ENCODE data around the gene SENP2.
"Not testable (repeated sequence)": the region's sequence is repeated elsewhere in the genome, so short reads cannot be mapped to it uniquely, and the experiment has no call there.

Gene SENP2

DNA sequence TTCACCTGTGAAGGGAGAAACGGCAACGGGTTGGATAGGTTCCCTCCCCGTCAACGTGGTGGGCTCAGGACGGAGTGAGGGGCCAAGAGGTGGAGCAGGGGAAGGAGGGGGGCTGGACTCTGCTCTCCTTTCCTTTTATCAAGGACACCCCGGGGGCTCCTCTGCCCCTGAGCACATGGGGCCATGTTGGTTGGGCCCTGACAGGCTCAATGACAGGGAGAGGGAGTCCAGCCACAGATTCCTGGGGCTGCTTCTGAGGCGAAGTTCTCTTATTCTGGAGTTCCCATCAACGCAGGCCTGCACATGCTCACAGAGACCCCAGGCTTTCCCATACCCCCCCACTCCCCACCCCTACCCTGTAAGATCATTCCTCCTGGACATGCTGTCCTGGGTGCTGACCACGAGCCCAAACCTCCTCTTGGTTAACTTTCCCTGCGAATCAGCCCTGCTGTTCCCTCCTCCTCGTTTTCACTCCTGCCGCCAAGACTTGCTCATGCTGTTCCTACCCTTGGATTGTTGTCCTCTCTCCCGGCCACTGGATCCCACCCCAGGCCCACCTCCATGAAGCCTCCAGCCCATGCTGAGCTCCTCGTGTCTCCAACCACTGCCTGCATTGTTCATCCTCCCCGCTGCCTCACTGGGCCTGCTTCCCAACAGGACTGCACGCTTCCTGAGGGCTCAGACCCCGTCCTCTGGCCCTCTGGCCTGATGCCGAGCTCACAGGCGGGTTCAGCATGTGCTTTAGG is 61.2 kb downstream of the SENP2 start:
- no peak for DNase-seq (ENCODE audit: low read depth, low spot score)

- DNase-seq (ENCODE audit: low read depth, low spot score): no peak
These were observed 61.8 kb downstream of the SENP2 start for GRCh38 chr3:185647880-185648210.

DNA sequence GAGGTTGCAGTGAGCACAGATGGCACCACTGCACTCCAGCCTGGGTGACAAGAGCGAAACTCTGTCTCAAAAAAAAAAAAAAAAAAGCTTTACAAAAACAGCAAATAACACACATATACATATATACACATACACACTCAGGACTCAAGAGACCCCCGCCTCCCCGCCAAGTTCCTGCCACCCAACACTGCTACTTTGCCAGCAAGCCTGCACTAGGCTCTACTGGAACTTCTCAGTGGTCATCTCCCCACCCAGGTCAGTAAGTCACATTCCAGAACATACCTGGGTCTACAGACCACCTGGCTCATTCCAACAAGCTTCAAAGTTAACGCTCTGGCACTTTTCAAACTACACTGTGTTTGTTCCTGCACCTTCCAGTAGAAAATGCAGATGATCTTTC is 62.3 kb downstream of the SENP2 start:
- no peak for DNase-seq (ENCODE audit: low read depth, low spot score)

DNA sequence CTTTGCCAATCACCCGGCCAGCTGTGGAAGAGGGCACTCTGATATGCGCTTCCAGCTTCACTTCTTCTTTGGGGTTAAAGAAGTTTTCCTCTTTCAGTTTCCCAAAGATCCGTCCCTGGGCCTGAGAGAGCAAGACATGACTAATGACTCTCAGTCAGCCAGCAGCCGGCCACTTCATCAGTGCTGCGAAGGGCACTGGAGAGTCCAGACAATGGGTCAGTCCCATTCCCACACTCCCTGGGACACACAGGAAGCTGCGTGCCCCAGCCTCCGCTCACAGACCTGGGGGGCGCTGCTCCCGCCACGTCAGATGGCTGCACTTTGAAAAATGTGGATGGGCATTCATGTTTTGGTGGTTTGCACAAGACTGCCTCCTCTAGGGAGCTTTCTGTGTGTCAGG is 63.3 kb downstream of the SENP2 start:
- no peak for DNase-seq (ENCODE audit: low read depth, low spot score)

DNA sequence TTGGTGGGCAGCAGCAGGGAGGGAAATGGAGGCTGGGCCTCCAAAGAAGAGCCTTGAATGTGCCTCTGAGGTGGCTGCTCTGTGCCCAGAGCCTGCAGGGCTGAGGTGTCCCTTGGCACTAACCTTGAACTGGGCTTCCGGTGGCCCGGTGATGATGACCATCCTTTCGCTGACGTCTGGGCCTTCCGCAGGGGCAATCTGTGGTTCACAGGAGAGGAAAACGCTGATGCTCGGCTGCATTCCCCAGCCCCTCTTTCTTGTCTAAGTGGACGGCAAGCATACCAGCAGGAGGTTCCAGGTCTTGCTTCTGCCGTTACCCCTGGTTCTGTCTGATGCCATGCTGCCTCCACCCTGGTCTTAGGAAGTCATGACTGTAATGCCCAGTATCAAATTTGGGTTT is 65.9 kb downstream of the SENP2 start:
- DNase-seq (ENCODE audit: low read depth, low spot score): no peak

DNA sequence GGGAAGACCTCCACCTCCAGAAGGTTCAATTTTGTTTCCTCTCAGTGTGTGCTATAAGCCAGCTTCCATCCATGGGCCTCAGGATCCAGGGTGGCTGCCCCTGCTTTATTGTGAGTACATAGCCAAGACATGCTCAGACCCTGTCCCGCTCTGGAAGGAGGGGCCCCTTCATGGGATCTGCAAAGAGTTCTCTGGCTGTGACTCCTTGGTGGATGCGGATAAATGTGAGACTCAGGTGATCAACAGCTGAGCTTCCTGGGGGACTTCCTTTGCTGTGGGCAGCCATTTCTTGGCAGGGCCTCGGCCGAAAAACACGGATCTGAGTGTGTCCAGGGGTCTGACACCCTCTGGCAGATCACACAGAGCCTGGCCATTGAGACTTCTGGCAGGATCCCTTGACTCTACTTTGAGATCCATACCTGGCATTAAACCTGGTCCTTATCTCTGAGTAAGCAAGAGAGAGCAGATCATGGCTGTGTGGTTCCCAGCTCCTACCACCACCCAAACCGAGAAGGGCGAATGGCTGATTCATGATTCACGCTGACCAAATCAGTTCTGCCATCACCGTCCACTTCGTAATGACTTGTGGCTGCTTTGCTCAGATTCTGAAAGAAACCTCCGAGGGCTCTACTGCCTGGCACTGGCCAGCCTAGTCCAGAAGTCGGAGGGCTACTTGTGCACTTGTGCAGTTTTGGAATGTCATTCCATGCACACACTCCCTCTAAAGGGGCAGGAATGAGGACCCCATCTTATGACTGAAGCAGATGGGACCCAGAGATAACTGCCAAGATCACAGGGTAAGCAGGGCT is 68.1 kb downstream of the SENP2 start:
- DNase-seq (ENCODE audit: low read depth, low spot score): no peak

DNA sequence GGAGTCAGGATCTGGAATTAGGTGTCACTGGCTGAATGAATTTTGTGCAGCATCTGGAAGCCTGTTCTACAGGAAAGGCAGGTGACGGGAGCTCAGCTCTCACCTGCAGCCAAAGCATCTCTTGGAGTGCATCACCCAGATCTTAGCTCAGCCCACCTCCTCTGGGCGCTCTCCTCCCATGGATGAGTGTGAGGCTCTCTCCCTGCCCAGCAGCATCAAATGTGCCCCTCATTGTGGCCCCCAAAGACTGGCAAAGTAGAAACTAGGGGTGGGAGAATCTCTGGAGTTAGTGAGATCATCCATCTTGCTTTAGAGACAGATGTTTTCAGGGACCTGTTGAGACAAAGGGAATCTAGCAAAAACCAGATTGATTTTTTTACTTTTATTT is 68.7 kb downstream of the SENP2 start:
- no peak for DNase-seq (ENCODE audit: low read depth, low spot score)

GRCh38 chr3:185655426-185656320 is 69.6 kb downstream of the SENP2 start:
- DNase-seq (ENCODE audit: low read depth, low spot score): no peak

- no peak for DNase-seq (ENCODE audit: low read depth, low spot score)
These were observed 70.3 kb downstream of the SENP2 start for GRCh38 chr3:185656321-185656840.

- no peak for DNase-seq (ENCODE audit: low read depth, low spot score)
These were observed 71.1 kb downstream of the SENP2 start for GRCh38 chr3:185657211-185657610.

DNA sequence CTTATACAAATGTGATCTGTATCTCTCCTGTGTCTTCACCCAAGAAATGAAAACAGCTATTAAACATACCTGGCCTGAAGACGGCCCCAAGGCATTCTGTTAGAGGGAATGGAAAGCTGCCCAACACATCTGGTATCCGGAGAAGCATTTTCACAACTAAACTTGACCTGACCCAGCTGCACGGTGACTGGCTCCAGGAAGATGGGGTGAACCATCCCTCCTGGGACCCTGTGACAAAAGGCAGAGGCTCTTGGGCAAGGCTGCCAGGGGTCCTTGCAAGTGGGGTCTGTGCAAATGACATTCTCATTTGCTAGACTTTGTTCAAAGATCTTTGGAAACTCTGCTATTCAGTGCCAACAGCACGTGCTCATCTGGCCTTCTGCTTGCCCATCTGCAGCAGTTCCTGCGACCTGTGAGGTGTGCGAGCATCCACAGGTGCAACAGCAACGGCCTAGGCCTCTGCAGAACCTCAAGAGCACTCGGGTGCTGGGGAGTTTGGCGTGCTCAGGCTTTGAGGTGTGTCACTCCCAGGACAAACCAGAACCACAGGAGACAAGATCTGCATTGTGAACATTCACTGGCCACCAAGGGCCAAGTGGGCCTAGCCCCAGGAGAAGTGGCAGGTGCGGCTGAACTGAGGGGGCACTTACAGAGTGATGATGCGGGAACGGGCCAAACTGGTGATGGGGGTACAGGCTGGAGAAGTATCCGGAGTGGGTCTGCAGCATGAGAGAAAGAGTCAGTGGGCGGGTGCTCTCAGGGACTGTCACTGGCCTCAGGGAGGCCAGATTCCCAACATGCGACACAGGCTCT is 71.8 kb downstream of the SENP2 start:
- no peak for DNase-seq (ENCODE audit: low read depth, low spot score)

GRCh38 chr3:185658504-185658912 is 72.4 kb downstream of the SENP2 start:
- no peak for DNase-seq (ENCODE audit: low read depth, low spot score)

GRCh38 chr3:185658943-185659342 is 72.8 kb downstream of the SENP2 start:
- no peak for DNase-seq (ENCODE audit: low read depth, low spot score)

GRCh38 chr3:185659942-185660921 is 74.1 kb downstream of the SENP2 start:
- DNase-seq (ENCODE audit: low read depth, low spot score): peak; percentile 48

DNA sequence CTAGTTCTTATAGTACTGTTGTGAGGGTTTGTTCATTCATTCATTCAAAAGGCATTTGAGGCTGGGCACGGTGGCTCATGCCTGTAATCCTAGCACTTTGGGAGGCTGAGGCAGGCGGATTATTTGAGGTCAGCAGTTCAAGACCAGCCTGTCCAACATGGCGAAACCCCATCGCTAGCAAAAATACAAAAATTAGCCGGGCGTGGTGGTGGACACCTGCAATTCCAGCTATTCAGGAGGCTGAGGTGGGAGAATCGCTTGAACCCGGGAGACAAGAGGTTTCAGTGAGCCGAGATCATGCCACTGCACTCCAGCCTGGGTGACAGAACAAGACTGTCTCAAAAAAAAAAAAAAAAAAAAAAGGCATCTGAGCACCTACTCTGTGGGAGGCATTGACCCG is 75.2 kb downstream of the SENP2 start:
- not testable (repeated sequence) for DNase-seq (ENCODE audit: low read depth, low spot score)

DNA sequence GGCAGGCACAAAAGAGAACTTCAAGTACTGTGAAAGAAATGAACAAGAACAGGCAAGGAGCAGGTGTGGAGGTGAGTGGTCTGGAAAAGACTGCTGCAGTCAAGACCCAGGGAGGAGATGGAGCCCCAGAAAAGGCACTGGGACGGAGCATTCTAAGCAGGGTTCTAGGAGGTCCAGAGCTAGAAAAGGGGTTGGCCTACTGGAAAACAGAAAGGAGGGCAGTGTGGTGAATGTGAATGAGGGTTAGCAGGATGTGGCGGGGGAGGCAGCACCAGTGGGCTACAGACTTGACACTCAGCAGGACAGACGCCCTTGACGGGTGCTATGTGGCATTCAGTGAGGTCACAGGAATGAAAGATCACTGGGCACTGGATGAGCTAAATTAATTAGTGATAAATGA is 75.7 kb downstream of the SENP2 start:
- no peak for DNase-seq (ENCODE audit: low read depth, low spot score)

DNA sequence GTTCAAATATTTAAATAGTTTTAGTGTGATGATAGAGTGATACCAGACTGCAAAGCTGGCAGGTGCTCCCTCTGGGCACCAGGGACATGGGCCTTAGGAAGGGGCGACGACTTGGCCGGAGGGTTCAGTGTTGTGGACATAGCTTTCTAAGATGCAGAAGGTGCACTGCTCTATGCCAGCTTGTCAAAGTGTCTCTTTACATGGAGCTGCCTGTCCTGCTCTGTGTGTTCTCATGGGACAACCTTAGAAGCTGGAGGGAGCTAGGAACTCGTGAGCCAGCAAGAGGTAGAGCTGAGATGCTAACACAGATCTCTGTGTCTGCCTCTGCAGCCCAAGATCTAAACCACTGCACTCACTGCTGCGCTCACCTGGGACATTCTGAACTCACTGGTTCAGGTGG is 77.8 kb downstream of the SENP2 start:
- no peak for DNase-seq (ENCODE audit: low read depth, low spot score)

GRCh38 chr3:185667574-185667973 is 81.5 kb downstream of the SENP2 start:
- DNase-seq (ENCODE audit: low read depth, low spot score): no peak

DNA sequence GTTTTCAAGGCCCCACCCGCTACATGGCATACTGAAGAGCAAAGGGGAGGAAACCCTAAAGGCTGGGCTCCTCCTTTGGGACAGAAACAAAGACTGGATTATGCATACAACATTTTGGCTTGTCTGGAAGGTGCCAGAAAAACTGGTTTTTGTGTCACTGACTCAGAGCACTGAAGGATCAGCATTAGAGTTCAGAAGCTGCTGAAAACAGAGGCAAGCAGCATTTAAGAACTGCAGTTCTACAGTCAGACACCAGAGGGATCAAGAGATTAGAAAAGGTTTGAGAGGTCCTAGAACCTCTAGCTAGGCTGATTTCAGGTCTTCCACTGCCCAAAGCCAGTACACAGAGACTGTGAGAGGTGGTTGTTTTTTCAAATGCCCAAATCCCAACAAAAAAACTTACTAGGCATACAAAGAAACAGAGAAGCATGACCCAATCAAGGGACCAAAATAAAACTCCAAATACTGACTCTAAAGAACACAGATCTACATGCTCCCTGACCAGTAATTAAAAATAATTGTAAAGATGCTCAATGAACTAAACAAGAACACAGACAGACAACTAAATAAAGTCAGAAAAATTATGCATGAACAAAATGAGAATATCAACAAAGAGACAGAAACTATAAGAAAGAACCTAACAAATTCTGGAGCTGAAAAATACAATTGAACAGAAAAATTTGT is 91.2 kb downstream of the SENP2 start:
- peak; percentile 56 for DNase-seq (ENCODE audit: low read depth, low spot score)
